Muscle layer of colon (tissue), 2 donors: Measurements from ENCODE around the gene MEX3D.
A peak's percentile ranks its signal among the peaks of the same experiment; 100 is the strongest.

Experiments used
- H3K27ac ChIP-seq: one replicate; pipeline ENCODE4 v1.7.0; 2013; ENCODE audit warnings: low read depth, mild to moderate bottlenecking, low read length, moderate library complexity
- H3K27me3 ChIP-seq, 2 donors: one replicate each; pipeline ENCODE4 v1.7.0; 2013; ENCODE audit warnings: low read length in 2 of 2, mild to moderate bottlenecking in 2 of 2; ENCODE audit not compliant: insufficient read depth in 2 of 2, control insufficient read depth in 1 of 2
- H3K36me3 ChIP-seq: one replicate; pipeline ENCODE4 v1.7.0; 2013; ENCODE audit warnings: mild to moderate bottlenecking, low read length; ENCODE audit not compliant: insufficient read depth
- H3K4me1 ChIP-seq: one replicate; pipeline ENCODE4 v1.7.0; 2013; ENCODE audit warnings: mild to moderate bottlenecking, low read length; ENCODE audit not compliant: insufficient read depth
- H3K4me3 ChIP-seq, 2 donors: one replicate each; pipeline ENCODE4 v1.7.0; 2013; ENCODE audit warnings: low read length in 2 of 2, low read depth in 1 of 2, mild to moderate bottlenecking in 1 of 2, moderate library complexity in 1 of 2
- H3K9ac ChIP-seq: one replicate; pipeline ENCODE4 v1.7.0; 2013; ENCODE audit warnings: low read length
- H3K9me3 ChIP-seq: one replicate; pipeline ENCODE4 v1.7.0; 2013; ENCODE audit warnings: mild to moderate bottlenecking, low read length
- donor health status: abdominal sarcoma.
- donor health status: Adenocarcinoma of cecum.

The MEX3D gene

DNA sequence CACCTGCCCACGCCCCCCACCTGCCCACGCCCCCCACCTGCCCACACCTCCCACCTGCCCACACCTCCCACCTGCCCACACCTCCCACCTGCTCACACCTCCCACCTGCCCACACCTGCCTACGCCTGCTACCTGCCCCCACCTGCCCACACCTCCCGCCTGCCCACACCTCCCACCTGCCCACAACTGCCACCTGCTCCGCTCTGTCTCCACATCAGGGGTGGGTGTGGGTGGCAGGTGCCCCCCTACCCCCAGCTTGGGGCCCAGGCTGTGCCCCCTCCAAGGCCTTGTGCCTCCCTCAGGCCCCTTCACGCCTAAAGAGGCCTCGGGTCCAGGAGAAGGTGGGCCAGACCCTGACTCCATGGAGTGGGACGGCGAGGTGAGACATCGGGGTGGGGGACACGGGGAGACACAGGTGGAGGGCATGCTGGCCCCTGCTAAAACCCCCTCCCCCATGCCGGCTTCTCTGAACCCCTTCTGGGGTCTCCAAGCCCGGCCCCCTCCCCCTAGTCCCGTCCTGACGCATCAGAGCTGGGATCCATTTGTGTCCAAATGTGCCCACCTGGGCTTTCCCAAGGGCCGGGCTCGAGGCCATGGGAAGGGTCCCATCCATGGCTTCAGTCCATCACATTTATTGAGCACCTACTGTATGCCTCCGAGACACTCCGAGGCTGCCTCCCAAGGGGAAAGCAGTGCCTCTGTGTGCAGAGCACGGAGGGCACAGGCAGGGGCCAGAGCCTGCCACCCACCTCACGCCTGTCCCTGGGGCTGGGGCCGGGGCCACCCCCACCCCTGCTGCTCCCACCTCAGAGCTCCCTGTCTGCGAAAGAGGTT, 39.3 kb downstream of the MEX3D start:
- Histone ChIP-seq H3K36me3 (no peaks in the 10 kb centered on the region), H3K4me3 (no peak overlapping the region), H3K27me3 (peaks cover 20 to 46% of the 10 kb centered on the region in 2 donors), H3K4me1 (no peaks in the 10 kb centered on the region), H3K9me3 (no peaks in the 10 kb centered on the region), H3K9ac (no peak overlapping the region), H3K27ac (no peak overlapping the region)

GRCh38 chr19:1527650-1528309, 40.3 kb downstream of the MEX3D start:
- Histone ChIP-seq H3K9me3 (no peaks in the 10 kb centered on the region), H3K27me3 (peaks cover 20 to 55% of the 10 kb centered on the region in 2 donors), H3K27ac (no peak overlapping the region), H3K4me3 (no peak overlapping the region), H3K9ac (no peak overlapping the region), H3K4me1 (no peaks in the 10 kb centered on the region), H3K36me3 (no peaks in the 10 kb centered on the region)

DNA sequence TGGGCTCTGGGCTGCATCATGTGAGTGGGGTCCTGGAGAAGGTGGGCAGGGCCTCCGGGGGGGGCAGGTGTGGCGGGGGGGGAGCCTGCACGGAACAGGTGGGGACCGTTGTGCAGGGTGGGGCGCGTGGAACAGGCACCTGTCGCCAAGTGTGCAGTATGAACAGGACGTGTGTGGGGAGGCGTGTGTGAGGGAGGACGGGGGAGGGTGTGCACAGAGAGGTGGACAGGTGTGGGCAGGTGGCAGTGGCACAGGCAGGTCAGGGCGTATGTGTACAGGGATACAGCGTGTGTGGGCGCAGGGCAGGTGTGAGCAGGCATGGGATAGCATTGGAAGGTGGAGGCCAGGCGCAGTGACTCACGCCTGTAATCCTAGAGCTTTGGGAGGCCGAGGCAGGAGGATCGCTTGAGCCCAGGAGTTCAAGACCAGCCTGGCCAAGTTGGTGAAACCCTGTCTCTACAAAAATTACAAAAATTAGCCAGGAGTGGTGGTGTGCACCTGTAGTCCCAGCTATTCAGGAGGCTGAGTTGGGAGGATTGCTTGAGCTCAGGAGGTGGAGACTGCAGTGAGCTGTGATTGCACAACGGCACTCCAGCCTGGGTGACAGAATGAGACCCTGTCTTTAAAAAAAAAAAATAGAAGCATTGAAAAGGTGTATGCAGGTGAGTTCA, 41.0 kb downstream of the MEX3D start:
- peaks cover 20 to 55% of the 10 kb centered on the region in 2 donors for H3K27me3 ChIP-seq
- no peaks in the 10 kb centered on the region for H3K36me3 ChIP-seq
- H3K9me3 ChIP-seq = no peaks in the 10 kb centered on the region
- H3K4me3 ChIP-seq = no peak overlapping the region
- H3K9ac ChIP-seq = no peak overlapping the region
- no peak overlapping the region for H3K27ac ChIP-seq
- H3K4me1 ChIP-seq = no peaks in the 10 kb centered on the region

DNA sequence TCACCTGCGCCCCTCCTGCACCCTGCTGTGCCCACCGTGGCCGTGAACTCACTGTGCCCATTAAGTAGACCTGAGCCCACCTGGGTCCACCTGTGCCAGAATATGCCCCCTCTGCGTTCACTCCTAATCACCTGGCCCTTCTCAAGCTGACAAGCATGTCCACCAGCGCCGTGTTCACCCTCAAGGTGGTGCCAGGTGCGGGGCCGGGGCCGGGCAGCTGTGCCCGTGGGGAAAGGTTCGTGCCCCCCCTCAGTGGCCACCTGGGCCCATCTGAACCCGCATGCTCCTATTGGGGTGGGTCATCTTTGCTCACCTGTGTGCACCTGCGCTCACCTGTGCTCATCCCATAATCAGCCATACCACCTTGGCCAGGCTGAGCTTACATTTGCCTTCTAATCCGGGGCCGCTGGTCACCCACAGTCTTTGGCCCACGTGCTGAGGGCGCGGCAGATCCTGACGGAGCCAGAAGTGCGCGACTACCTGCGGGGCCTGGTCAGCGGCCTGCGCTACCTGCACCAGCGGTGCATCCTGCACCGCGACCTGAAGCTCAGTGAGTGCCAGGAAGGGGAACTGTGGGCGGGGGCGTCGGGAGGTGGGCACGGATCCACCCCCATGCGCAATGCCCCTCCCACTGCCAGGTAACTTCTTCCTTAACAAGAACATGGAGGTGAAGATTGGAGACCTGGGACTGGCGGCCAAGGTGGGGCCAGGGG, 41.9 kb downstream of the MEX3D start:
- Histone ChIP-seq H3K27me3 (peaks cover 20 to 52% of the 10 kb centered on the region in 2 donors), H3K4me3 (no peak overlapping the region), H3K9me3 (no peaks in the 10 kb centered on the region), H3K9ac (no peak overlapping the region), H3K36me3 (no peaks in the 10 kb centered on the region), H3K27ac (no peak overlapping the region), H3K4me1 (peaks cover 3% of the 10 kb centered on the region)

DNA sequence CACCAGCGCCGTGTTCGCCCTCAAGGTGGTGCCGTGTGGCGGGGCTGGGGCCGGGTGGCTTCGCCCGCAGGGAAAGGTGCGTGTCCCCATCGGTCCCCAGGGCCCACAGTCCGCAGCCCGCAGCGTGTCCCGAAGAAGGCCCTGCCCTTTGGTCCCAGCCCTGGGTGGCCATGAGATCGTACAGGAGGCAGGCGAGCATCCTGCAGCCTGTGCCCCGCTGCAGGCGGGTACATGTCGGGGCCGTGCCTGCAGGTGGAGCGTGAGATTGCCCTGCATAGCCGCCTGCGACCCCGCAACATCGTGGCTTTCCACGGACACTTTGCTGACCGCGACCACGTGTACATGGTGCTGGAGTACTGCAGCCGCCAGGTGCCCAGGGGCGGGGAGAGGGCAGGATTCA, 42.8 kb downstream of the MEX3D start:
- H3K36me3 ChIP-seq = no peaks in the 10 kb centered on the region

DNA sequence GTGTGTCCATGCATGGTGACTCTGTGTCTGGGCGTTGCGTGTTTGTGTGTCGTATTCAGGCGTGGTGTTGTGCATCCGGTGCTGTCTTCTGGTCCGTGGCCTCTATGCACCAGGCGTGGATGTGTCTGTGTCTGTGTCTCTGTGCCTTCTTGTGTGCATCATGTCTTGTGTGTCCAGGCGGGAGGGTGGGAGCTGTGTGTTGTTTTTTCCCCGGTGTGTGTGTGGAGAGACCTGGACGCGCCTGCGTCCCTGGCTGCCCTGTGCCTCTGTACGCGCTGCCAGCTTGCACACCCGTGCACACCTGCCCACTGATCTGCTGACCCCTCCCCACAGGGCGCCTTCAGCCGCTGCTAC, 43.2 kb downstream of the MEX3D start:
- H3K4me1 ChIP-seq = peaks cover 3% of the 10 kb centered on the region
- H3K9ac ChIP-seq = no peak overlapping the region
- peaks cover 20 to 56% of the 10 kb centered on the region in 2 donors for H3K27me3 ChIP-seq
- no peaks in the 10 kb centered on the region for H3K36me3 ChIP-seq
- H3K27ac ChIP-seq = no peak overlapping the region
- H3K9me3 ChIP-seq = no peaks in the 10 kb centered on the region
- no peak overlapping the region for H3K4me3 ChIP-seq

More for the DNA sequence above, 42.8 kb downstream of the MEX3D start:
- no peaks in the 10 kb centered on the region for H3K9me3 ChIP-seq
- no peak overlapping the region for H3K9ac ChIP-seq
- no peak overlapping the region for H3K27ac ChIP-seq
- H3K4me3 ChIP-seq = no peak overlapping the region
- H3K27me3 ChIP-seq = peaks cover 20 to 52% of the 10 kb centered on the region in 2 donors
- H3K4me1 ChIP-seq = peaks cover 3% of the 10 kb centered on the region

DNA sequence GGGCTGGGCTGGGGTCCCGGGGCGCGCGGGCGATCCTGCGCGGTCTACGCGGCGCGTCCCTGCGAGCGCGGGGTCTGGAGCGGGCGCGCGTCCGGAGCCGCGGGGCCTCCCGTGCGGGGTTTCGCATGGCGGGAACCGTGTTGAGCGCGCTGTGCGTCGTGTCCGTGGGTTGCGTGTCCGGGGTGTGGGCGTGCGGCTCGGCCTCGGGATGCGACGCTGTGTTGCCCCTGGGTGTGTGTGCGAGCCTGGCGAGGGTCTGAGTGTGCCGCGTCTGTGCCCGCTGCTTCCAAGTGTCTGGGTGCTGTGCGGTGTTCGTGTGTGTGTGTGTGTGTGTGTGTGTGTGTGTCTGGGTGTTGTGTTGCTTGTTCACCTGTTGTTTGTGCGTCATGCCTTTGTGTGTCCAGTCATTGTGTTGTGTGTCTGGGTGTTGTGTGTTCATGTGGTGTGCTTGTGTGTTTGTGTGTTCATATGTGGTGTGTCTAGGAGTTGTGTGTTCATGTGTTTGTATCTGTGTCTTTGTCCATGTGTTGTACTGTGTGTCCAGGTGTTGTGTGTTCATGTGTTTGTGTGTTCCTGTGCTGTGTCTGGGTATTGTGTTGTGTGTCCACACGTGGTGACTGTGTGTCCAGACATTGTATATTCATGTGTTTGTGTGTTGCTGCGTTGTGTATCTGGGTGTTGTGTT, 43.7 kb downstream of the MEX3D start:
- Histone ChIP-seq H3K27ac (no peak overlapping the region), H3K9me3 (no peaks in the 10 kb centered on the region), H3K4me1 (peaks cover 3% of the 10 kb centered on the region), H3K9ac (no peak overlapping the region), H3K4me3 (peak overlapping the region in 1 of 2 donors; percentile 20), H3K36me3 (no peaks in the 10 kb centered on the region), H3K27me3 (peaks cover 20 to 56% of the 10 kb centered on the region in 2 donors)

DNA sequence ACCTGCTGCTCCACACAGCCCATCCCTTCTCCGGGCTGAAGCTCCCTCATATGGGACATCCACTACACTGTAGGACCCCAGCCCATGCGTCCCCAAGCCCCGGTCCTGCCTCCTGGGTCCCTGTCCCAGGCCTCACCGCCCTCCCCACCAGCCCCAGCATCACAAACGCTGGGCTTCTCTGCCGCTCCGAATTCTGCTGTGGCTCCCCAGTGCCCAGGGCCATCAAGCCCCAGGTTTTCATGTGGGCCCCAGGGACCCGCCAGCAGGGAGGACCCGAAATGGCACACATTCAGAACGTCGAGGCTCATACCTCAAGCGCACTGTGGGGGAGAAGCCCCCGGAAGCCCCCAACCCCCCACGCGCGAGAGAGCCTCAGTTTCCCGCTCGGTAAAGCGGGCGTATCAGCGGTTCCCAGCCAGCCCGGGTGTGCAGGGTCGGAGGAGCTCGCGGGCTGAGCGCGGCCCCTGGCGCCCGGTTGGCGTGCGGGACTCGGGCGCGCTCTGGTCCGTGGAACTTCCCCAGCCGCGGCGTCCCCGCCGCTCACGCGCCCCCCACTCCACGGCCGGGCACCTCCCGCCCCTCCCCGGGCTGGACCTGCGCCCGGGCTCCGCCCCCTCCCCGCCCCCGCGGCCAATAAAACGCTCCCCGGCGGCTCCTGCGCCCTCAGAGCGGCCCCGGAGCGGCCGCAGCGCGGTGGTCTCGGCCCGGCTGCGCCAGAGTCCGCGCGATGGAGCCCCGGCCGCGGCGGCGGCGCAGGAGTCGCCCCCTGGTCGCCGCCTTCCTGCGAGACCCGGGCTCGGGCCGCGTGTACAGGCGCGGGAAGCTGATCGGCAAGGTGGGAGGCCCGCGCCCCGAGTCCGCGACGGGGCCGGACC, 44.5 kb downstream of the MEX3D start, which contains the start of gene PLK5:
TSS of gene PLK5 (plus strand) at position 666 of the 875 bp plus-strand sequence. CDS start 2,920 bp downstream, outside the sequence.
- H3K27me3 ChIP-seq = peaks cover 20 to 51% of the 10 kb centered on the region in 2 donors
- H3K9me3 ChIP-seq = no peaks in the 10 kb centered on the region
- H3K4me3 ChIP-seq = peak within 1 kb of the TSS in 1 of 2 donors; percentile 20
- no peak within 1 kb of the TSS for H3K9ac ChIP-seq
- no peaks in the 10 kb centered on the region for H3K36me3 ChIP-seq
- H3K4me1 ChIP-seq = peaks cover 3% of the 10 kb centered on the region
- H3K27ac ChIP-seq = no peak within 1 kb of the TSS

GRCh38 chr19:1522838-1523237, 45.3 kb downstream of the MEX3D start:
- H3K4me1 ChIP-seq = peaks cover 3% of the 10 kb centered on the region
- peaks cover 20 to 49% of the 10 kb centered on the region in 2 donors for H3K27me3 ChIP-seq
- H3K27ac ChIP-seq = no peak overlapping the region
- no peaks in the 10 kb centered on the region for H3K9me3 ChIP-seq
- H3K36me3 ChIP-seq = no peaks in the 10 kb centered on the region
- H3K4me3 ChIP-seq = no peak overlapping the region
- H3K9ac ChIP-seq = no peak overlapping the region

GRCh38 chr19:1522061-1522460, 46.1 kb downstream of the MEX3D start:
- H3K4me1 ChIP-seq = peaks cover 3% of the 10 kb centered on the region
- peaks cover 20 to 44% of the 10 kb centered on the region in 2 donors for H3K27me3 ChIP-seq
- no peak overlapping the region for H3K9ac ChIP-seq
- H3K9me3 ChIP-seq = no peaks in the 10 kb centered on the region
- H3K4me3 ChIP-seq = no peak overlapping the region
- H3K36me3 ChIP-seq = no peaks in the 10 kb centered on the region
- no peak overlapping the region for H3K27ac ChIP-seq
